NCI-H460 (cell line): ENCODE data around the gene CUL5. TPM values are rescaled to one million over a fixed set of nuclear protein-coding genes. Genes with fewer than 3 reads are reported as not detected.

Experiments used
- small RNA-seq, 2 experiments: library from RNA; depleted of rRNA; stranded (forward); fragments of <200 nt; gene quantifications; one replicate each; pipeline ENCODE3, GENCODE V24; 2014
- total RNA-seq: library from RNA; depleted of rRNA; stranded (reverse); fragments of >200 nt; shearing (Covaris generic); gene quantifications from 2 replicates; pipeline ENCODE4 v1.2.3, GENCODE V29; 2014; rRNA removed

Gene CUL5
- total RNA-seq, 1 experiment from 2014 or later: 32.2 TPM

Small RNA genes within 50 kb of the gene (small RNA-seq; reads per million reads assigned to genes)
- 0 reads per million in 2 experiments for gene RF00019

Other genes starting within 250 kb of the CUL5 start
- 34.1 and 37.4 TPM in 2 replicates for gene SLC35F2, start 150.1 kb upstream of the CUL5 start, total RNA-seq
- not detected in 2 replicates for gene RAB39A, start 80.5 kb upstream of the CUL5 start, total RNA-seq
- gene ACAT1, start 112.7 kb downstream of the CUL5 start, total RNA-seq: 160 and 163 TPM in 2 replicates
- gene NPAT, start 213.7 kb downstream of the CUL5 start, total RNA-seq: 8.2 and 10.2 TPM in 2 replicates
- 35.8 and 37.7 TPM in 2 replicates for gene ATM, start 214.2 kb downstream of the CUL5 start, total RNA-seq